NCI-H446 treated with DMSO at 0.1 percent for 48 hours (cell line): ENCODE results near the gene TAGLN2.

ENCODE experiments used
- DNase-seq: peaks from one replicate; lab custom pipeline; 2025; lab: John Stamatoyannopoulos, UW

TAGLN2 gene

GRCh38 chr1:159870704-159871103 is 54.6 kb downstream of the TAGLN2 start:
- DNase-seq: no peak

- DNase-seq: no peak
These were observed 55.7 kb downstream of the TAGLN2 start for GRCh38 chr1:159869607-159870006.

GRCh38 chr1:159869173-159869572 is 56.1 kb downstream of the TAGLN2 start:
- DNase-seq: no peak

- peak; percentile 6 for DNase-seq
These were observed 56.5 kb downstream of the TAGLN2 start for GRCh38 chr1:159868766-159869165.
